Lower lobe of right lung (tissue), 2 donors: ENCODE measurements around the gene TMBIM4. TPM values are rescaled to one million over a fixed set of nuclear protein-coding genes. Genes with fewer than 3 reads are reported as not detected.

Source experiments
- ATAC-seq, 2 donors: fragments of 200-7000 bp; cut with Tn5 transposase; one replicate each; pipeline ENCODE4 v1.9.1; 2020 to 2022; ENCODE audit warnings: mild to moderate bottlenecking in 2 of 2, moderate library complexity in 2 of 2
- DNase-seq: peaks from one replicate; pipeline ENCODE4 v3.0.0-alpha.2; 2020
- H3K27ac ChIP-seq: fragments of 200-600 bp; one replicate; pipeline ENCODE4 v1.8.0; 2022
- H3K27me3 ChIP-seq: fragments of 200-600 bp; one replicate; pipeline ENCODE4 v1.8.0; 2022; ENCODE audit warnings: low read depth
- H3K36me3 ChIP-seq: fragments of 200-600 bp; one replicate; pipeline ENCODE4 v1.8.0; 2022; ENCODE audit warnings: mild to moderate bottlenecking
- H3K4me1 ChIP-seq: fragments of 200-600 bp; one replicate; pipeline ENCODE4 v1.8.0; 2022
- H3K4me3 ChIP-seq: fragments of 200-600 bp; one replicate; pipeline ENCODE4 v1.8.0; 2022; ENCODE audit warnings: mild to moderate bottlenecking
- H3K9me3 ChIP-seq: fragments of 200-600 bp; one replicate; pipeline ENCODE4 v1.8.0; 2022
- CTCF ChIP-seq: fragments of 200-600 bp; IDR thresholded peaks from one replicate; pipeline ENCODE4 v1.8.0; 2022; ENCODE audit warnings: antibody characterized with exemption, mild to moderate bottlenecking
- intact Hi-C: fragments of 100-400 bp; cut with DNase I; formaldehyde crosslinking; loops from one replicate; pipeline ENCODE4 v1.11.0; 2022
- total RNA-seq: library from RNA; stranded (reverse); fragmentation: NEBNext Ultra II Directional; extraction: Animal tissue kit (Norgen Biotek cat#: 25700); gene quantifications from one replicate; pipeline ENCODE4 v1.2.1, GENCODE V29; 2021
- donor health status: DM: no; HTN: yes; CAD: no; lungs with severe emphysema.

The TMBIM4 gene
- total RNA-seq, 1 donor from 2014 or later, result 174 TPM

- ATAC-seq (no peak), DNase-seq (no peak)
- no peaks in the 10 kb centered on the region for H3K4me1 ChIP-seq
- no peaks in the 10 kb centered on the region for H3K27me3 ChIP-seq
- H3K4me3 ChIP-seq, result no peak overlapping the region
- intact Hi-C loops, result no loop called here
- no peaks in the 10 kb centered on the region for H3K9me3 ChIP-seq
- no peaks in the 10 kb centered on the region for H3K36me3 ChIP-seq
- no peak overlapping the region for H3K27ac ChIP-seq
- TF ChIP-seq CTCF, result no peak
Measured at GRCh38 chr12:66115071-66115600, 54.7 kb downstream of the TMBIM4 start.

- DNase-seq (no peak), ATAC-seq (no peak)
- Histone ChIP-seq H3K36me3 (no peaks in the 10 kb centered on the region), H3K27me3 (no peaks in the 10 kb centered on the region), H3K27ac (no peak overlapping the region), H3K9me3 (no peaks in the 10 kb centered on the region), H3K4me3 (no peak overlapping the region), H3K4me1 (no peaks in the 10 kb centered on the region)
- TF ChIP-seq CTCF, result no peak
- intact Hi-C loops, result no loop called here
Measured at GRCh38 chr12:66113471-66113870, 56.3 kb downstream of the TMBIM4 start.

GRCh38 chr12:66111605-66112004, 58.2 kb downstream of the TMBIM4 start:
- DNase-seq (no peak), ATAC-seq (no peak)
- Histone ChIP-seq H3K27me3 (no peaks in the 10 kb centered on the region), H3K36me3 (no peaks in the 10 kb centered on the region), H3K4me1 (peaks cover 4% of the 10 kb centered on the region), H3K9me3 (no peaks in the 10 kb centered on the region), H3K27ac (no peak overlapping the region), H3K4me3 (no peak overlapping the region)
- TF ChIP-seq CTCF, result no peak
- intact Hi-C loops, result no loop called here

- intact Hi-C loops, result no loop called here
- DNase-seq, result no peak
- ATAC-seq, result no peak
- Histone ChIP-seq H3K4me3 (no peak overlapping the region), H3K4me1 (peaks cover 4% of the 10 kb centered on the region), H3K36me3 (no peaks in the 10 kb centered on the region), H3K27ac (no peak overlapping the region), H3K9me3 (no peaks in the 10 kb centered on the region), H3K27me3 (no peaks in the 10 kb centered on the region)
- TF ChIP-seq CTCF, result no peak
Measured at GRCh38 chr12:66109056-66109455, 60.7 kb downstream of the TMBIM4 start.

- no peak overlapping the region for H3K4me3 ChIP-seq
- no peaks in the 10 kb centered on the region for H3K27me3 ChIP-seq
- no peaks in the 10 kb centered on the region for H3K36me3 ChIP-seq
- intact Hi-C loops, result no loop called here
- H3K9me3 ChIP-seq, result no peaks in the 10 kb centered on the region
- ATAC-seq (no peak), DNase-seq (no peak)
- no peak for TF ChIP-seq CTCF
- H3K4me1 ChIP-seq, result peaks cover 4% of the 10 kb centered on the region
- H3K27ac ChIP-seq, result no peak overlapping the region
Measured at GRCh38 chr12:66108386-66108785, 61.4 kb downstream of the TMBIM4 start.
